ENCODE measurements around the gene NUDCD3. TPM values are rescaled to one million over a fixed set of nuclear protein-coding genes. Genes with fewer than 3 reads are reported as not detected.

Gene NUDCD3
- total and polyA plus RNA-seq, 4 donors: 15.4 to 30.7 (median 24.3) TPM

- H3K9ac ChIP-seq (ENCODE audit: low read depth in 1 of 2, low read length in 2 of 2): no peak overlapping the region
- TF ChIP-seq FOXA1 (IDR thresholded peaks at IDR 0.05): no peak
- no peak for TF ChIP-seq EGR1 (IDR thresholded peaks at IDR 0.05; ENCODE audit: low read depth in 2 of 2)
- no peak for TF ChIP-seq TAF1 (conservative IDR thresholded peaks at IDR 0.05)
- no peak for TF ChIP-seq FOXA2 (IDR thresholded peaks at IDR 0.05)
- no peak for TF ChIP-seq RXRA (IDR thresholded peaks at IDR 0.05)
- TF ChIP-seq YY1 (IDR thresholded peaks at IDR 0.05): no peak
- TF ChIP-seq MAX (IDR thresholded peaks at IDR 0.05): no peak
- TF ChIP-seq REST (IDR thresholded peaks at IDR 0.05): no peak
- no peak for TF ChIP-seq HNF4A (conservative IDR thresholded peaks at IDR 0.05)
- TF ChIP-seq, protein P1, sequence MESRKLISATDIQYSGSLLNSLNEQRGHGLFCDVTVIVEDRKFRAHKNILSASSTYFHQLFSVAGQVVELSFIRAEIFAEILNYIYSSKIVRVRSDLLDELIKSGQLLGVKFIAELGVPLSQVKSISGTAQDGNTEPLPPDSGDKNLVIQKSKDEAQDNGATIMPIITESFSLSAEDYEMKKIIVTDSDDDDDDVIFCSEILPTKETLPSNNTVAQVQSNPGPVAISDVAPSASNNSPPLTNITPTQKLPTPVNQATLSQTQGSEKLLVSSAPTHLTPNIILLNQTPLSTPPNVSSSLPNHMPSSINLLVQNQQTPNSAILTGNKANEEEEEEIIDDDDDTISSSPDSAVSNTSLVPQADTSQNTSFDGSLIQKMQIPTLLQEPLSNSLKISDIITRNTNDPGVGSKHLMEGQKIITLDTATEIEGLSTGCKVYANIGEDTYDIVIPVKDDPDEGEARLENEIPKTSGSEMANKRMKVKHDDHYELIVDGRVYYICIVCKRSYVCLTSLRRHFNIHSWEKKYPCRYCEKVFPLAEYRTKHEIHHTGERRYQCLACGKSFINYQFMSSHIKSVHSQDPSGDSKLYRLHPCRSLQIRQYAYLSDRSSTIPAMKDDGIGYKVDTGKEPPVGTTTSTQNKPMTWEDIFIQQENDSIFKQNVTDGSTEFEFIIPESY (IDR thresholded peaks at IDR 0.05): no peak
- no peak for TF ChIP-seq GABPA (IDR thresholded peaks at IDR 0.05 in 1 of 2, conservative IDR thresholded peaks at IDR 0.05 in 1 of 2)
- no peak for TF ChIP-seq ATF3 (IDR thresholded peaks at IDR 0.05)
- no peak for TF ChIP-seq JUND (IDR thresholded peaks at IDR 0.05)
- TF ChIP-seq, protein P2, sequence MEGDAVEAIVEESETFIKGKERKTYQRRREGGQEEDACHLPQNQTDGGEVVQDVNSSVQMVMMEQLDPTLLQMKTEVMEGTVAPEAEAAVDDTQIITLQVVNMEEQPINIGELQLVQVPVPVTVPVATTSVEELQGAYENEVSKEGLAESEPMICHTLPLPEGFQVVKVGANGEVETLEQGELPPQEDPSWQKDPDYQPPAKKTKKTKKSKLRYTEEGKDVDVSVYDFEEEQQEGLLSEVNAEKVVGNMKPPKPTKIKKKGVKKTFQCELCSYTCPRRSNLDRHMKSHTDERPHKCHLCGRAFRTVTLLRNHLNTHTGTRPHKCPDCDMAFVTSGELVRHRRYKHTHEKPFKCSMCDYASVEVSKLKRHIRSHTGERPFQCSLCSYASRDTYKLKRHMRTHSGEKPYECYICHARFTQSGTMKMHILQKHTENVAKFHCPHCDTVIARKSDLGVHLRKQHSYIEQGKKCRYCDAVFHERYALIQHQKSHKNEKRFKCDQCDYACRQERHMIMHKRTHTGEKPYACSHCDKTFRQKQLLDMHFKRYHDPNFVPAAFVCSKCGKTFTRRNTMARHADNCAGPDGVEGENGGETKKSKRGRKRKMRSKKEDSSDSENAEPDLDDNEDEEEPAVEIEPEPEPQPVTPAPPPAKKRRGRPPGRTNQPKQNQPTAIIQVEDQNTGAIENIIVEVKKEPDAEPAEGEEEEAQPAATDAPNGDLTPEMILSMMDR (IDR thresholded peaks at IDR 0.05; ENCODE audit: low read depth, low read length, missing input control): no peak
- TF ChIP-seq NR2F2 (IDR thresholded peaks at IDR 0.05): no peak
- TF ChIP-seq HNF4G (IDR thresholded peaks at IDR 0.05): no peak
- TF ChIP-seq SP1 (IDR thresholded peaks at IDR 0.05): no peak
- TF ChIP-seq RAD21 (IDR thresholded peaks at IDR 0.05): no peak
- 98% methylated on average over 2 of the region's 2 CpGs for WGBS
- DNase-seq (ENCODE audit: low spot score): no peak
- no peaks in the 10 kb centered on the region for H3K9me3 ChIP-seq (ENCODE audit: control insufficient read depth in 4 of 4, low read length in 3 of 4)
- H3K27me3 ChIP-seq (ENCODE audit: control insufficient read depth in 4 of 4, insufficient read depth in 4 of 4, low read length in 3 of 4): no peaks in the 10 kb centered on the region
- H3K4me1 ChIP-seq (ENCODE audit: control insufficient read depth in 4 of 4, insufficient read depth in 4 of 4, low read length in 3 of 4): no peaks in the 10 kb centered on the region
- H3K4me3 ChIP-seq (ENCODE audit: low read depth in 1 of 3, low read length in 3 of 3): no peak overlapping the region
- H3K36me3 ChIP-seq (ENCODE audit: control insufficient read depth in 4 of 4, insufficient read depth in 3 of 4, low read depth in 1 of 4, low read length in 3 of 4): peaks cover 3 to 9% (median 5%) of the 10 kb centered on the region in 4 donors
- no peak overlapping the region for H3K27ac ChIP-seq (ENCODE audit: low read depth in 1 of 2, low read length in 2 of 2)
Measured at GRCh38 chr7:44411306-44411705, 79.2 kb downstream of the NUDCD3 start.

Data from liver (tissue), 9 donors.